IMR-90 (cell line): ENCODE results near the gene LEKR1.

Experiments
- BHLHE40 ChIP-seq: fragments of 150-350 bp; IDR thresholded peaks from 2 replicates; pipeline ENCODE4 v1.6.1; 2016; ENCODE audit warnings: mild to moderate bottlenecking, low read depth, low read length
- CHD1 ChIP-seq: IDR thresholded peaks from 2 replicates; pipeline ENCODE4 v1.6.1; 2012; ENCODE audit warnings: low read depth, low read length, improper control_type of control experiment
- CTCF ChIP-seq: conservative IDR thresholded peaks from 2 replicates; pipeline ENCODE4 v1.5.1; 2012; ENCODE audit warnings: mild to moderate bottlenecking, low read depth, low read length, improper control_type of control experiment
- ELK1 ChIP-seq: fragments of 150-350 bp; IDR thresholded peaks from 2 replicates; pipeline ENCODE4 v1.6.1; 2016; ENCODE audit warnings: low read depth, mild to moderate bottlenecking, low read length, moderate library complexity, borderline replicate concordance
- MXI1 ChIP-seq: IDR thresholded peaks from 2 replicates; pipeline ENCODE4 v1.6.1; 2012; ENCODE audit warnings: low read depth, mild to moderate bottlenecking, low read length, moderate library complexity, borderline replicate concordance
- NFE2L2 ChIP-seq: fragments of 150-350 bp; IDR thresholded peaks from 2 replicates; pipeline ENCODE4 v1.6.1; 2016; ENCODE audit warnings: low read depth, mild to moderate bottlenecking, low read length
- POLR2A ChIP-seq: IDR thresholded peaks from 2 replicates; pipeline ENCODE4 v1.6.1; 2012; ENCODE audit warnings: mild to moderate bottlenecking, low read depth, low read length
- RAD21 ChIP-seq: IDR thresholded peaks from 2 replicates; pipeline ENCODE4 v1.6.1; 2012; ENCODE audit warnings: low read length, improper control_type of control experiment
- RCOR1 ChIP-seq: IDR thresholded peaks from 2 replicates; pipeline ENCODE4 v1.6.1; 2012; ENCODE audit warnings: mild to moderate bottlenecking, low read length, improper control_type of control experiment; ENCODE audit not compliant: insufficient replicate concordance
- SMC3 ChIP-seq: fragments of 150-350 bp; IDR thresholded peaks from 2 replicates; pipeline ENCODE4 v1.6.1; 2016; ENCODE audit warnings: low read depth, mild to moderate bottlenecking, antibody characterized with exemption, low read length, moderate library complexity

GRCh38 chr3:156793851-156794250, 32.3 kb upstream of the LEKR1 start:
- TF ChIP-seq CHD1 (no peak), CTCF (no peak), ELK1 (no peak), RAD21 (no peak), RCOR1 (no peak), POLR2A (no peak), SMC3 (no peak), MXI1 (no peak), BHLHE40 (no peak), NFE2L2 (no peak)
